GM18505 (cell line): ENCODE measurements around the gene KLHL29.

Source experiments
- ATAC-seq: cut with Tn5 transposase; IDR thresholded peaks from one replicate; pipeline ENCODE4 v1.9.1; 2021; ENCODE audit not compliant: unreplicated experiment
- POLR2A ChIP-seq: IDR thresholded peaks from 4 replicates; pipeline ENCODE4 v1.6.1; 2011; ENCODE audit warnings: borderline replicate concordance; ENCODE audit not compliant: insufficient read depth, insufficient read length; ENCODE audit errors: extremely low read depth

Gene KLHL29

GRCh38 chr2:23694058-23695045 is 309.4 kb downstream of the KLHL29 start:
- no peak for TF ChIP-seq POLR2A

GRCh38 chr2:23695214-23695889 is 310.4 kb downstream of the KLHL29 start:
- no peak for TF ChIP-seq POLR2A
- no peak for ATAC-seq

More at GRCh38 chr2:23694058-23695045, 309.4 kb downstream of the KLHL29 start:
- no peak for ATAC-seq

GRCh38 chr2:23695890-23696751 is 311.1 kb downstream of the KLHL29 start:
- no peak for ATAC-seq
- TF ChIP-seq POLR2A = no peak

- no peak for ATAC-seq
Observed at GRCh38 chr2:23696752-23697045, 311.7 kb downstream of the KLHL29 start.

GRCh38 chr2:23697256-23698075 is 312.5 kb downstream of the KLHL29 start:
- TF ChIP-seq POLR2A = no peak
- no peak for ATAC-seq

More at GRCh38 chr2:23696752-23697045, 311.7 kb downstream of the KLHL29 start:
- no peak for TF ChIP-seq POLR2A

- no peak for TF ChIP-seq POLR2A
- ATAC-seq = no peak
Observed at GRCh38 chr2:23698116-23698693, 313.2 kb downstream of the KLHL29 start.

GRCh38 chr2:23698721-23699579 is 314.0 kb downstream of the KLHL29 start:
- no peak for ATAC-seq
- TF ChIP-seq POLR2A = no peak

GRCh38 chr2:23699580-23699925 is 314.6 kb downstream of the KLHL29 start:
- no peak for ATAC-seq
- TF ChIP-seq POLR2A = no peak

- TF ChIP-seq POLR2A = no peak
- no peak for ATAC-seq
Observed at GRCh38 chr2:23700627-23701026, 315.6 kb downstream of the KLHL29 start.

GRCh38 chr2:23703037-23703582 is 318.1 kb downstream of the KLHL29 start:
- TF ChIP-seq POLR2A = no peak
- no peak for ATAC-seq

GRCh38 chr2:23703583-23704385 is 318.8 kb downstream of the KLHL29 start:
- ATAC-seq = no peak
- TF ChIP-seq POLR2A = no peak
